Hematopoietic multipotent progenitor cell (in vitro differentiated cells): ENCODE data around the gene TECPR2. TPM values are rescaled to one million over a fixed set of nuclear protein-coding genes. Genes with fewer than 3 reads are reported as not detected.
A peak's percentile ranks its signal among the peaks of the same experiment; 100 is the strongest.
"Not testable (repeated sequence)": the region's sequence is repeated elsewhere in the genome, so short reads cannot be mapped to it uniquely, and the experiment has no call there.

ENCODE experiments used
- DNase-seq, 3 donors: peaks; one replicate each; pipeline ENCODE4 v3.0.0-alpha.2; 2011 to 2015; ENCODE audit warnings: low read depth in 2 of 3, low spot score in 2 of 3
- total RNA-seq: library from RNA; depleted of rRNA; stranded (reverse); fragments of >200 nt; gene quantifications from one replicate; pipeline ENCODE4 v1.2.3, GENCODE V29; 2012

The TECPR2 gene
- total RNA-seq, 1 donor, result 9.4 TPM

DNA sequence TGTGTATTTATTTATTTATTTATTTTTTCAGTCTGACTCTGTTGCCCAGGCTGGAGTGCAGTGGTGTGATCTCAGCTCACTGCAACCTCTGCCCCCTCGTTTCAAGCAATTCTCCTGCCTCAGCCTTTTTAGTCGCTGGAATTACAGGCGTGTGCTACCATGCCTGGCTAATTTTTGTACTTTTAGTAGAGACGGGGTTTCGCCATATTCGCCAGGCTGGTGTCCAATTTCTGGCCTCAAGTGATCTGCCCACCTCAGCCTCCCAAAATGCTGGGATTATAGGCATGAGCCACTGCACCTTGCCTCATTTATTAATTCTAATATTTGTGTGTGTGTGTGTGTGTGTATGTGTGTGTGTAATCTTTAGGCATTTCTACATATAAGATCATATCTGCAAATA lies 33.4 kb upstream of the TECPR2 start:
- DNase-seq, result not testable (repeated sequence)

DNA sequence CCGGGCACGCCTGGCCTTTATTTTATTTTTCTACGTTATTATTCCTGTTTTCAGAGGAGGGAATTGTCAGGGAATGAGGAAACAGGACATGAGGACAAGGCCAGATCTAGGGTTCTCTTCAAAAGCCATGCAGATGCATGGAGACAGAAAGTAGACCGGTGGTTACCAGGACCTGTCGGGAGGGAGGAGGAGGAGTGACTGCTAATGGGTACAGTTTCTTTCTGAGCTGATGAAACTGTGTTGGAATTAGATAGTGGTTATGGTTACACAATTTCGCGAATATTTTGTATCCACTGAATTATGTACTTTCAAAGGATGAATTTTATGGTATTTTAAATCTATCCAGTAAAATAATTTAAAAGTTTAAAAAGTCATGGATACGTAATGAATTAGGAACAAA lies 31.9 kb upstream of the TECPR2 start:
- no peak for DNase-seq

DNA sequence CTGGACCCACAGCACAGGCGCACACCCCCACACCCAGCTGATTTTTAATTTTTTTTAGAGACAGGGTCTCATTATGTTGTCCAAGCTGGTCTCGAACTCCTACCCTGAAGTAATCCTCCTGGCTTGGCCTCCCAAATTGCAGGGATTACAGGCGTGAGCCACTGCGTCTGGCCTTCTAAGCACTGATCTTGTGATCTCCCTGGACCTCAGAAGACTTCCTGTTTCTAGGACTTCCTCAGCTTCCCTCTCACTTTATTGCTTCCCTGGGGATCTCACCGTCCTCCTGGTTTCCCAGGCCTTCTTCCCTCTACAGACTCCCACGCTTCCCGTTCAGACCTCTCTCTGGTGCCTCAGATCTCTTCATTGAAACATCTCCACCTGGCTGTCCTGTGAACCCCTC lies 29.4 kb upstream of the TECPR2 start:
- no peak for DNase-seq

DNA sequence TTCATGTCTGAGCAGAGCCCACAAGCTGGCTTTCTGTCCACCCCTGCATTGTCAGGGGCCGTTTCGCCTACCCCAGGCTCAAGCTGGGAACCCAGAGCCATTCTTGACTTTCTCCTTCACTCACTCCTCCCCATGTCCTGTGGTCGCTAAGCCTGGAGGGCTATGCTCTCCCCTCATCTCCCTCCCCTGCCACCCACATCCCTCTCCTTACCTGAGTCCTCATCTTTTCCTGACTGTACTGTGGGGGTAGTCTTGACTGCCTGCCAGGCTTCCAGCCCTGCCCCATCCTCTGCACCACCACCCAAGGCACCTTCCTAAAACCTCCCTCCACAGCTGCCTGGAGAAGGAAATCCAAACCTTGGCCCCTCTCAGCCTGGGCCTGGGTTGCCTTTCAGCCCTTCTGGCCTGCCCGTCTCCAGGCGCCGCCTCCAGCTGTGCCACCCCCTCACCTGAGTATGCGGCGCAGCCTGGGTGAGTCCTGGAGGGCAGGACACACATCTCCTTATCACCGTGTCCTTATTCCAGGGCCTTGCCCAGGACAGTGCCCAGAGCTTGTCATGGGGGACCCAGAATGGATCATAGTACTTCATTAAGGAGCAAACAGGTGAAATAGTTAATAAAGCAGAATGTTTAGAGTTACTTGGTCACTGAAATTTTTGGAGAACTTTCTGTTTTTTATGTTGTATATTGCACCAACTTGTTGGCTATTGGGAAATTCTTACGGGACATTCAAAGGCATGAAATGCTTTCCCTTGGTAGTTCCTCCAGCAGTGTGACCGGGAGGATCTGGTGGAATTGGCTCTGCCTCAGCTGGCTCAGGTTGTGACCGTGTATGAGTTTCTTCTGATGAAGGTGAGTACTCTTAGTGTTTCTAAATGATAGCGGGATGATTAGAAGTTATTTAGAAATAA lies 28.7 kb upstream of the TECPR2 start:
- DNase-seq, result no peak

DNA sequence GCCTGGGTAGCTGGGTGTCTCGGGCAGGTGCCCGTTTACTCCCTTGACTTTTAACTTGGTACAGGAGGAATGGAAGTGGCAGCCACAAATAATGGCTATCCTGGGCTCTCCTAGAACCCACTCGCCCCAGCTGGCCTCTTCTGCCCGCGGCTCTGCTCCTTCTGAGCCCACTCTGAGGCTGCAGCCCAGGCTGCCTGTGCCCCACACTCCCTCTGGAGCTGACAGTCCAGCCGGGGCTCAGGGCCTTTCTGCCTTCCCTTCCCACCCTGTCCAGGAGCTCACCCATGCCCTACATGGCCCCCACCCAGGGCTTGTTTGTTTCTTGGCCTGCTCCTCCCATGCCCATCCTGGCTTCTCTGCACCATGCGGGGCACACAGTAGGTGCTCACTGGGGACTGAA lies 27.6 kb upstream of the TECPR2 start:
- DNase-seq, result no peak

DNA sequence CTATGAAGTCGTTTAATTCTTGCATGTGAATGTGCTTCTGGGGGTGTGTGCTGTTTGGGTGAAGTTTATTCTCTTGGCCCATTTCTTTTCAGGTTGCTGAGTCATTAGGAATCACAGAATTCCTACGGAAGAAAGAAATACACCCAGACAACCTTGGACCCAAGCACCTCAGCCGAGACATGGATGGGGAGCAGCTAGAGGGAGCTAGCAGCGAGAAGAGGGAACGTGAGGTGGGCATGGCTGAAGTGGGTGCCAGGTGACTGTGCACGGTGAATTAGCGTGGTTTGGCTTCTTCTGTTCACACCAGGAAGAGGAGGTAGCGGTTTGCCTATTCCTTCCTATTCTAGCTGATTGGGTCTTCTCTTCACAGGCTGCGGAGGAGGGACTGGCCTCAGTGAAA lies 24.0 kb upstream of the TECPR2 start:
- DNase-seq, result no peak

DNA sequence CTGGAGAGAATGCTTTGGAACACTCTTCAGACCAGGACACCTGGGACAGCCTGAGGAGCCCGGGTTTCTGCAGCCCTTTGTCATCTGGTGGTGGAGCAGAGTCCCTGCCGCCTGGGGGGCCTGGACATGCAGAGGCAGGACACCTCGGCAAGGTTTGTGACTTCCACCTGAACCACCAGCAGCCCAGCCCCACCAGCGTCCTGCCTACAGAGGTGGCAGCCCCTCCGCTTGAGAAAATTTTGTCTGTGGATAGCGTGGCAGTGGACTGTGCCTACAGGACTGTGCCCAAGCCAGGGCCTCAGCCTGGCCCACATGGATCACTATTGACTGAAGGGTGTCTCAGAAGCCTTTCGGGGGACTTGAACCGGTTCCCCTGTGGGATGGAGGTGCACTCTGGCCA lies 21.2 kb upstream of the TECPR2 start:
- no peak for DNase-seq

DNA sequence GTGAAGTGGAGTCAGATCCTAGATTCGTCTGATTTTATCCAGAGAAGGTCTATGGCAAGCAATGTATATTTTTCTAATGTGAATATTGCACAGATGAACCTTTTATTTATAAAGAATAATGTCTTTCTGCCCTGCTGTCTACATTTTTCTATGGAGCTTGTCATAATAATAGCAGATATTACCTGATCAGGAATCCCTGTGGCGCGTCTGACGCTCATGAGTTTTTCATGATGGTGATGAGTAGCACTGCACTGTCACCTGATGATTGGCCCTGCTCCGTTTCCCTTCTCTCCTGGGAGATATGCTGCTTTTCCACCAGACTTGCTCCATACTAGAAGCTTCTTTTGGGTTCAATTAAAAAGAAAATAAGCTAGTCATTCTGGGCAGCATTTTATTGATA lies 20.5 kb upstream of the TECPR2 start:
- DNase-seq, result no peak

DNA sequence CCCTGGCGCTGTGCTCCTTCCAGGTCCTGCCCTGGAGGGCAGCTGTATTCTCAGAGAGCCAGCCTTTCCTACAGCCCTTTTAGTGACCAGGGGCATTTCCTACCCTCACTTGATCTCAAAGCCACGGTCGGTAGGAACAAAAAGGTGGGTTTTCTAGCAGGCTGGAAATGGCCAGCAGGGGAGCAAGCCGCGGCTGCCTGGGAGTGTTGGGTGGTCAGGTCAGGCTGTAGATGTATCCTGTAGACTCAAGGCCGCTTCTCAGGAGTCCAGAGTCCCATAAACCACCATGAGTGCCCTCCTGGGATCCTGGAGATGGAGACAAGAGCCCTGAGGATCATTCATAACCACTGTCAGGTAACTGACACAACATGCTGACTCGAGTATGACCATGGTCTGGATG lies 18.7 kb upstream of the TECPR2 start:
- no peak for DNase-seq

DNA sequence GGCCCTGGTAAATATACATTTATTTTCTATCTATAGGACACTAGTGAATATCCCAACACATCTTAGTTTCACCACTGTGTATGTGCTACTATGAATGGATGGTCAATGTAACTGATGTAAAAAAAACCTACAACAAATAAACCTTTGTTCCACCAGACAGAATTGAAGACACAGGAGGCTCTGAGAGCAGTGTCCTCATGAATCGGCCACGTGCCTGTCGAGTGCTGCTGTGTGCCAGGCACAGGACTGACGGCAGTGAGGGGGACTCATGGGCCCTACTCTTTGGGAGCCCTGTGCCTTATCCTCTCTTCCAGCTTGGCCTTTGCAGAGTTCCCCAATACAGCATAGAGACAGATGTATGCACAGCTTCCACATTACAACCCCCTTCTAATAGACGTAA lies 18.3 kb upstream of the TECPR2 start:
- no peak for DNase-seq

DNA sequence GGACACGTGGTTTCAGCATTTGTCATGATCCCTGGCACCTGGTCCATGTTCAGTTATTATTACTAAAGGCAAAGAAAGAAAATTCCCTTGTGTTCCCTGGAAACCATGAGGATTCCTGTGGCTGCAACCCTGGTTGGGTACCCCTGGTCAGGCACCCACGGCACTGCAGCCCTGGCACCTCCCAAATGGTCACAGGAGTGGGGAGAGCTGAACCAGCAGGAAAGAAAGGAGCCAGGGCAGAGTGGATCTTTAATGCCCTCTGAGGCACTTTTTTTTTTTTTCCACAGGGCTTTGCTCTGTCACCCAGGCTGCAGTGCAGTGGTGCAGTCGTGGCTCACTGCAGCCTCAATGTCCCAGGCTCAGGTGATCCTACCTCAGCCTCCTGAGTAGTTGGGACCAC lies 17.5 kb upstream of the TECPR2 start:
- no peak for DNase-seq

DNA sequence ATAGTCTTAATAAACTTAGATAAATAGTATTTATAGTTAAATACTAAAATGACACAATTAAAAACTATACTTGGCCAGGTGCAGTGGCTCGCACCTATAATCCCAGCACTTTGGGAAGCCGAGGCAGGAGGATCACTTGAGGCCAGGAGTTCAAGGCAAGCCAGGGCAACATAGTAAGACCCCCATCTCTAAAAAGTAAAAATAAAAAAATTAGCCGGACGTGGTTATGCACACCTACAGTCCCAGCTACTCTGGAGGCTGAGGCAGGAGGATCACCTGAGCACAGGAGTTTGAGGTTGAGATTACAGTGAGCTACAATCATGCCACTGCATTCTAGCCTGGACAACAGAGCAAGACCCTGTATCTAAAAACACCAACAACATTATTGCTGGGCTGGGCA lies 16.1 kb upstream of the TECPR2 start:
- DNase-seq, result no peak

DNA sequence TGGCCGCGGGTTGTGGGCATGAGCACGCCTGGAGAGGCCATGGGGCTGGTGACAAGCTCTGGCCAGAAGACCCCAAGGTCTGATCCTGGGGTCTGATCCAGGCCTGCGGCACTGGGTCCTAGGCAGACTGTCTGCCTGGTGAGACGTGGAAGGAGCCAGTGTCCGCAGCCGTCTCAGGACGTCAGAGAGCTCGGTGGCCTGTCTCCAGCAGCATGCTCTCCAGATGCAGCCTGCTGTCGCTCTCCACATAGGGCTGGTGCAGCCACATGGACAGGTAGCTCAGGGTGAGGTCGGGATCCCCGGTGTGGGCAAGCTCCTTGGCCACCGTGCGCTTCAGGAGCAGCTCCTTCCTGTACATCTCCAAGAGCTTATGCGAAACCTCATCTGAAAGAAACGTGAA lies 14.4 kb upstream of the TECPR2 start:
- no peak for DNase-seq

DNA sequence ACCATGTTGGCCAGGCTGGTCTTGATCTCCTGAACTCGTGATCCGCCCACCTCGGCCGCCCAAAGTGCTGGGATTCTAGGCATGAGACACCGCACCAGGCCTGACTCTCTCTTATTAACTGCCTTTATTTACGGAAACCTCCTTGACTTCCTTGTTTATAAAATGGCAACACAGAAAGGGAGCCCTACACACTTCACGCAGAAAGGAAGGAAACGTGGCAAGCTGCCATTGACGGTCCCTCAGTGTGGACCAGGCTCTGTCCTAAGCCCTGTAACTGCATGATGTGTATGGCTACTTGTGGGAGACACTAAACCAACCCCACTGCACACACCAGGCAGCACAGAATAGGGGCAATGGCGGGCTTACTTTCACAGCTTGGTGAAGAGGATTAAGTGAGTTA lies 11.7 kb upstream of the TECPR2 start:
- DNase-seq, result no peak

DNA sequence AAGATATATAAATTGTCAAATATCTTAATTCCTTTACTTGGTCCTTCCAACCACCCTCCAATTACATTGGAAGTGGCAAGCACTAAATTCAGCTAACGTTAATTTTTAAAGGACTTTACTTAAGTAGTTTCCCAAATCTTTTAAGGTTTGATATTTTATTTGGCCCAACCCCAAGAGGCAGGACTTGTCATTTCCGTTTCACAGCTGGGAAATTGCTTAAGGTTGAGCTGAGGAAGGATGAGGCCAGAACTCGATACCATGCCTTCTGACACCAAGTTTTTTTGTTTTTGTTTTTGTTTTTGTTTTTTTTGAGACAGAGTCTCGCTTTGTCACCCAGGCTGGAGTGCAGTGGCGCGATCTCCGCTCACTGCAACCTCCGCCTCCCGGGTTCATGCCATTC lies 11.1 kb upstream of the TECPR2 start:
- DNase-seq, result not testable (repeated sequence)

DNA sequence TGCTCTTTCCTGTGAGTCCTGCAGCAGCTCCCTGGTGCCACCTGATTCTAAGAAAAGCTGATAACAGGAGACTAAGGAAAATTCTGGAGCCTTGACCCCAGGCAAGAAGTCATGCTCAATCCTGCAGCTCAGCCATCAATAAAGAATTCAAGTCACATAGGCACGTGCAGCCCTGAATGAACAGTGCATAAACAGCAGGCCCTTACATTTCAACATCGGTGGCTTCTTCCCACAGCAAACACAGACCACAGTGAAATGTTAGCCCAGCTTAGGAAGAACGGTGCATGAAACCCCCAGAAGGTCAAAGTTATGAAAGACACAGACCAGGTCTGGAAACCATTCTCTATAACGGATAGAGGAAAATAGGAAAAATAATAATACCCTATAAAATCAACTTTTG lies 10.5 kb upstream of the TECPR2 start:
- no peak for DNase-seq

DNA sequence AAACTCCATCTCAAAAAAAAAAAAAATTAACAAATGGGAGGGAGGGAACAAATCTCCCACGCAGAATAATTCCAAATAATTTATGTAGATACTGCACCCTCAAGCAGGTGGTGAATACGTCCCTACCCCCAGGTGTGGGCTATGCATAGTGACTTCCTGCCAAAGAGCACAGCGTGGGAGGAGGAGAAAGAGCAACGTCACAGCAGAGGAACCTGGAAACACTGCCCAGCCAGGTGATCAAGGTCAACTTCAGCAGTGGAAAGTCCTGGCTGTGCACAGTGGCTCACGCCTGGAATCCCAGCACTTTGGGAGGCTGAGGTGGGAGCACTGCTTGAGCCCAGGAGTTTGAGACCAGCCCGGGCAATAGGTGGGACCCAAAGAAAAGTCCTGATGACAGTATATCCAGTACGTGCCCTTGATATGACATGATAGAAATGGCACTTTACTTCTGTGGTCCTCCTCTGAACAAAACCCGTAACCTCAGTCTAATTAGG lies 9.6 kb upstream of the TECPR2 start:
- no peak for DNase-seq

DNA sequence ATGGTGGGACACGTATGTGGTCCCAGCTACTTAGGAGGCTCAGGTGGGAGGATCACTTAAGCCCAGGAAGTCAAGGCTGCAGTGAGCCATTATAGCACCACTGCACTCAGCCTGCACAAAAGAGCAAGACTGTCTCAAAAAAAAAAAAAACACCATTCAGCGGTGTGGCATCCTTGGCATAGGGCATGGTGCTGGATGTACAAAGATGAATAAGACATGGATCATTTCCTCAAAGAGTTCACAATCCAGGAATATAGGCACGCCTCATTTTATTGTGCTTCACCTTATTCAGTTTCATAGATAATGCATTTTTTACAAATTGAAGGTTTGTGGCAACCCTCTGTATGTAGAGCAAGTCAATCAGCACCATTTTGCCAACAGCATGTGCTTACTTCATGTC lies 6.5 kb upstream of the TECPR2 start:
- no peak for DNase-seq

DNA sequence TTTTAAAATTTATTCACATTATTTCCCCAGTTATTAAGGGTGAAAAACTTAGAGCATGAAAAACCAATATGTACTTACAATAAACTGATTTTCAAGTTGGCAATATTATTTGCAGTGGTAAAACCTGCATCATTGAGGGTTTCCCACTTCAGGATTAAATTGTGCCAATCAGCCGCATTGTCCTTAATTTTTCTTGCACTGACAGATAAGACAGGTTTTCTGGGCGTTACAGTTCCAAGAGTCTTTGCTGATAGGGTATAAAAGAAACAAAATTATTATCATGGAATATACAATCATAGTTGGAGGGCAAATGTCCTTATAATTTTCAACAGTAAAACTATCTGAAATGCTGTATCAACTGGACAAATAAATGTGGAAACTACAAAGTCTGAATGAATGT lies 3.4 kb upstream of the TECPR2 start:
- DNase-seq, result no peak

DNA sequence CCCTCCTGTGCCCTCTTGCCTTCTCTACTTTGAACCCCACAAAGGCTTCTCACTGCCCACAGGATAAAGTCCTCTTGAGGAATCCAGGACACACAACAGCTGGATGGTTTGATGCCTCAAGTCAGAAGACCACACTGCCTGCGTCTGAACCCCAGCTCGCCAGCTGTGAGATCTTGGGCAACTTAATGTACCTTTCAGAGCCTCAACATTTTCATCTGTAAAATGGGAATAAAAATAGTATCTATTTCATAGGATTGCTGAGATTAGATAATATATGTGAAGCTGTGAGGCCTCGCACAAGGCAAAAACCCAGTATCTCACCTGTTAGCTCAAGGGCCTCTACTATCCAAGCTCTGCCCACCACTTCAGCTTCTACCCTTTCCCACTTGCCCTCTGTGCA lies 2.4 kb upstream of the TECPR2 start:
- no peak for DNase-seq

DNA sequence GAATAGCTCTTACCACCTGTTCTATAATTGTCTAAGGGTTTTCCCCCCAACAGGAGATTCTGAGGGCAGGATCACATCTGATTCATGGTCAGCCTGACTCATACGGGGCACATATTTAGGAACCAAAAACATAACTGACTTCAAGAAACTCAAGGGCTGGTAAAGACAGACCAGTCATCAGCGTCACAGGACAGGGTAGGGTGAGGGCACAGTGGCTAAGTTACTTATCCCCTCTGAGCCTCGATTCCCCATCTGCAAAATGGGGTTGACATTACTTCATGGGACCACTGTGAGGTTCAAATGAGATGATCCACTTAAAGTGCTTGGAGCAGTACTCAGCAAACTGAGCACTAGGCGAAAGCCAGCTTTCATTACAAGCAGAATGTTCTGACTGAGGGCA lies 657 bp upstream of the TECPR2 start:
- peak in 1 of 3 donors; percentile 46 for DNase-seq

DNA sequence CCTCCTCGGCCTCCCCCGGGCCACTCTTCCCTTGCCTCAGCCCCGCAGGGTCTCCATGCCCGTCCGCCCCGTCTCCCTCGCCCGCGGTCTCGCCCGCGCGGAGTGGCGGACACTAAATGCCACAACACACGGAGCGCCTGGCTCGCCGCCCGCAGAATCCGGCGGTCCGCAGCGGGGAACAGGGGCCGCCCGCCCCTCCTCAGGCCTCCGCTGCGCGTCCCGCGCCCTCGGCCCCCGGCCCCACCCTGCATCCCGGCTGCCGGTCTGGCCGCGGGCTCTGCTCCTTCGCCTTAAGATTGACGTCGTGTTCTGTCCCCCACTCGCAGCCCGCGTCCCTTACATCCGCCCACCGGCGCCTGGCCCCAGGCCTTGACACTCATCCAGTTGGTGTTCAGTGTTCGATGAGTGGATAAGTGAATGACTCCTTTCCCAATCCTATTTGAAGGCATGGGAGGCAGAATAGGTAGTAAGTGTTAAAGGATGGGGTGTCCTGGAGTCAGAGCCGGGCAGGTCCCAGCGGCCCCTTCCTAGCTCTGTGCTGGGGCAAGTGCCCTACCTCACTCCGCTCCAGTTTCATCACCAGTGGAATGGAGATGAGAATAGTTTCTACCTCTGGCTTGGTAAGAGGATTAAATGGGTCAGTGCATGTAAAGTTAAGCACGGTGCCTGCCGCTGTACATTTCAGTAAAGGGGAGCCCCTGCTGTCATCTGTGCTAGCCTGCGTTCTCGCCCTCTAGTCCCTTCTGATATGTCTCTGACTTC lies 622 bp downstream of the TECPR2 start:
- peak; percentile 14 to 30 (median 26) for DNase-seq
